Osteoblast (primary cell): ENCODE measurements around the gene CAMTA1. TPM values are rescaled to one million over a fixed set of nuclear protein-coding genes. Genes with fewer than 3 reads are reported as not detected.

Source experiments
- DNase-seq: peaks from one replicate; pipeline ENCODE4 v3.0.0; 2011; ENCODE audit warnings: low spot score, mixed read lengths; ENCODE audit not compliant: insufficient read length; ENCODE audit errors: missing footprints
- H2AFZ ChIP-seq: 2 replicates; pipeline ENCODE4 v1.6.0; 2011; ENCODE audit warnings: mild to moderate bottlenecking, low read length
- H3K27ac ChIP-seq: 2 replicates; pipeline ENCODE4 v1.5.1; 2011; ENCODE audit warnings: mild to moderate bottlenecking, low read depth, low read length, moderate library complexity
- H3K27me3 ChIP-seq: 2 replicates; pipeline ENCODE4 v1.6.0; 2012; ENCODE audit warnings: mild to moderate bottlenecking, control low read depth, inconsistent platforms, low read length, moderate library complexity; ENCODE audit not compliant: insufficient read depth
- H3K36me3 ChIP-seq: 2 replicates; pipeline ENCODE4 v1.5.1; 2011; ENCODE audit warnings: mild to moderate bottlenecking, low read length, control low read depth, moderate library complexity; ENCODE audit not compliant: insufficient read depth
- H3K4me1 ChIP-seq: 2 replicates; pipeline ENCODE4 v1.5.1; 2011; ENCODE audit warnings: mild to moderate bottlenecking, low read length, control low read depth, moderate library complexity; ENCODE audit not compliant: insufficient read depth
- H3K4me2 ChIP-seq: 2 replicates; pipeline ENCODE4 v1.6.0; 2011; ENCODE audit warnings: mild to moderate bottlenecking, low read length; ENCODE audit not compliant: insufficient read depth
- H3K4me3 ChIP-seq: fragments of 200-600 bp; sonication (generic); 3 replicates; pipeline ENCODE4 v1.5.1; 2012; ENCODE audit warnings: mild to moderate bottlenecking, low read length, inconsistent platforms; ENCODE audit not compliant: insufficient read depth
- H3K79me2 ChIP-seq: 2 replicates; pipeline ENCODE4 v1.6.0; 2012; ENCODE audit warnings: mild to moderate bottlenecking, low read length, control low read depth, inconsistent platforms; ENCODE audit not compliant: insufficient read depth
- H3K9me3 ChIP-seq: 2 replicates; pipeline ENCODE4 v1.5.1; 2011; ENCODE audit warnings: low read depth, low read length, control low read depth
- H4K20me1 ChIP-seq: 2 replicates; pipeline ENCODE4 v1.6.0; 2012; ENCODE audit warnings: mild to moderate bottlenecking, low read length, control low read depth; ENCODE audit not compliant: insufficient read depth
- CTCF ChIP-seq: IDR thresholded peaks from 2 replicates; pipeline ENCODE4 v1.5.1; 2011; ENCODE audit warnings: mild to moderate bottlenecking, low read depth, low read length, moderate library complexity; ENCODE audit errors: extremely low read depth
- total RNA-seq: library from RNA; depleted of rRNA; stranded (reverse); fragments of >200 nt; gene quantifications from 2 replicates; pipeline ENCODE4 v1.2.3, GENCODE V29; 2012

Gene CAMTA1
- total RNA-seq, 1 donor: 47.4 TPM

GRCh38 chr1:7675431-7676273 lies 890.4 kb downstream of the CAMTA1 start:
- Histone ChIP-seq H3K4me2 (no peak overlapping the region), H3K79me2 (no peaks in the 10 kb centered on the region), H3K4me1 (no peaks in the 10 kb centered on the region), H3K36me3 (no peaks in the 10 kb centered on the region), H2AFZ (no peak overlapping the region), H3K27me3 (peaks cover 21% of the 10 kb centered on the region), H4K20me1 (no peaks in the 10 kb centered on the region), H3K9me3 (no peaks in the 10 kb centered on the region), H3K27ac (no peak overlapping the region), H3K4me3 (no peak overlapping the region)
- DNase-seq: peak; percentile 66
- no peak for TF ChIP-seq CTCF

- no peak overlapping the region for H3K27ac ChIP-seq
- H3K79me2 ChIP-seq: no peaks in the 10 kb centered on the region
- H3K4me2 ChIP-seq: no peak overlapping the region
- peak; percentile 76 for DNase-seq
- H3K4me1 ChIP-seq: no peaks in the 10 kb centered on the region
- H3K4me3 ChIP-seq: no peak overlapping the region
- H4K20me1 ChIP-seq: no peaks in the 10 kb centered on the region
- peaks cover 28% of the 10 kb centered on the region for H3K27me3 ChIP-seq
- no peaks in the 10 kb centered on the region for H3K36me3 ChIP-seq
- TF ChIP-seq CTCF: no peak
- H3K9me3 ChIP-seq: no peaks in the 10 kb centered on the region
- H2AFZ ChIP-seq: no peak overlapping the region
These were observed 891.2 kb downstream of the CAMTA1 start for GRCh38 chr1:7676274-7676945.

- no peaks in the 10 kb centered on the region for H3K79me2 ChIP-seq
- H3K4me1 ChIP-seq: no peaks in the 10 kb centered on the region
- peaks cover 28% of the 10 kb centered on the region for H3K27me3 ChIP-seq
- DNase-seq: peak; percentile 88
- H3K4me3 ChIP-seq: no peak overlapping the region
- no peak overlapping the region for H3K27ac ChIP-seq
- no peak overlapping the region for H3K4me2 ChIP-seq
- H3K9me3 ChIP-seq: no peaks in the 10 kb centered on the region
- H2AFZ ChIP-seq: no peak overlapping the region
- no peaks in the 10 kb centered on the region for H3K36me3 ChIP-seq
- TF ChIP-seq CTCF: no peak
- no peaks in the 10 kb centered on the region for H4K20me1 ChIP-seq
These were observed 891.9 kb downstream of the CAMTA1 start for GRCh38 chr1:7677111-7677510.

- no peak overlapping the region for H3K4me3 ChIP-seq
- no peaks in the 10 kb centered on the region for H3K79me2 ChIP-seq
- no peaks in the 10 kb centered on the region for H3K9me3 ChIP-seq
- no peaks in the 10 kb centered on the region for H4K20me1 ChIP-seq
- no peak overlapping the region for H2AFZ ChIP-seq
- H3K36me3 ChIP-seq: no peaks in the 10 kb centered on the region
- no peak for TF ChIP-seq CTCF
- DNase-seq: peak; percentile 43
- peaks cover 30% of the 10 kb centered on the region for H3K27me3 ChIP-seq
- no peak overlapping the region for H3K27ac ChIP-seq
- no peaks in the 10 kb centered on the region for H3K4me1 ChIP-seq
- H3K4me2 ChIP-seq: no peak overlapping the region
These were observed 892.6 kb downstream of the CAMTA1 start for GRCh38 chr1:7677815-7678214.
